ENCODE measurements around the gene ANKRD55.

- TF ChIP-seq CTCF (IDR thresholded peaks at IDR 0.05; ENCODE audit: extremely low read depth in 1 of 2, insufficient read depth in 1 of 2, low read depth in 1 of 2, low read length in 2 of 2), result no peak
- peak; percentile 30 for TF ChIP-seq POLR2A (IDR thresholded peaks at IDR 0.05; ENCODE audit: low read depth, low read length)
- no peak for TF ChIP-seq POLR2AphosphoS5 (IDR thresholded peaks at IDR 0.05; ENCODE audit: insufficient read depth, low read depth, low read length)
Measured at GRCh38 chr5:56169949-56170348, 63.2 kb downstream of the ANKRD55 start.

All from endothelial cell of umbilical vein (primary cell).